IPS-NIHi7 (cell line): Measurements from ENCODE around the gene LRIG2.

Experiments used
- DNase-seq: peaks from one replicate; pipeline ENCODE4 v3.0.0; 2012; ENCODE audit warnings: mixed read lengths; ENCODE audit errors: extremely low spot score

The LRIG2 gene

GRCh38 chr1:113166473-113166872 lies 93.5 kb downstream of the LRIG2 start:
- no peak for DNase-seq

DNA sequence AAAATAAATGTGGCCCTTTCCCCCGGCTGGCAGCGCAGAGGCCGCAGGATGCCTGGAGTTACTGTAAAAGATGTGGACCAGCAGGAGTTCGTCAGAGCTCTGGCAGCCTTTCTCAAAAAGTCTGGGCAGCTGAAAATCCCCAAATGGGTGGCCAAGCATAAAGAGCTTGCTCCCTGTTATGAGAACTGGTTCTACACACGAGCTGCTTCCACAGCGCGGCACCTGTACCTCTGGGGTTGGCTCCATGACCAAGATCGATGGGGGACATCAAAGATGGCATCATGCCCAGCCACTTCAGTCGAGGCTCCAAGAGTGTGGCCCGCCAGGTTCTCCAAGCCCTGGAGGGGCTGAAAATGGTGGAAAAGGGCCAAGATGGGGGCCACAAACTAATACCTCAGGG lies 95.9 kb downstream of the LRIG2 start:
- no peak for DNase-seq

GRCh38 chr1:113169591-113169990 lies 96.6 kb downstream of the LRIG2 start:
- no peak for DNase-seq

DNA sequence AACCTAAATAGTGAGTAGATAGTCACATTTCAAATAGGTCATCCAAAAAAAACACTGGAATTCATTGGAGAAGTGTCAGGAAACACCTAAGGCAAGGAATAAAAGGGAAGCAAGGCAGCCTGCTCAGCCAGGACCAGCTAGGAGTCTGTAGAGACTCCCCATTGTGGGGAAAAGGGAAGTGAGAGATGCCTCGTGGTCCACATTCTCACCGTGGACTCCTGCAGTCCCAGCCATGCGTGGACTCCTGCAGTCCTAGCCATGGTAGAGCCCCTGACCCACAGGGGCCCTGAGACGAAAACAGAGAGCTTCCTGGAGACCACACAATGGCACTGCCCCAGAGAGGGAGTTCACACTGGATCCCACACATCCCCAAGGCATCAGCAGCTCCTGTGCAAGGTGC lies 97.5 kb downstream of the LRIG2 start:
- DNase-seq, result no peak

- no peak for DNase-seq
Measured at GRCh38 chr1:113178106-113178505, 105.1 kb downstream of the LRIG2 start.

- no peak for DNase-seq
Measured at GRCh38 chr1:113178522-113178921, 105.5 kb downstream of the LRIG2 start.
